Stimulated activated naive CD4-positive, alpha-beta T cell treated with Interleukin-2 at 50 U/mL for 16 hours (primary cell): ENCODE data around the gene FBXW4.

Experiments
- DNase-seq: peaks from one replicate; lab custom pipeline; 2025; lab: John Stamatoyannopoulos, UW

Gene FBXW4

GRCh38 chr10:101694674-101695403, at the start of gene FBXW4:
TSS of gene FBXW4 (minus strand) at chr10:101695170. CDS start at chr10:101695105, 65 bp downstream.
- DNase-seq = peak; percentile 65

DNA sequence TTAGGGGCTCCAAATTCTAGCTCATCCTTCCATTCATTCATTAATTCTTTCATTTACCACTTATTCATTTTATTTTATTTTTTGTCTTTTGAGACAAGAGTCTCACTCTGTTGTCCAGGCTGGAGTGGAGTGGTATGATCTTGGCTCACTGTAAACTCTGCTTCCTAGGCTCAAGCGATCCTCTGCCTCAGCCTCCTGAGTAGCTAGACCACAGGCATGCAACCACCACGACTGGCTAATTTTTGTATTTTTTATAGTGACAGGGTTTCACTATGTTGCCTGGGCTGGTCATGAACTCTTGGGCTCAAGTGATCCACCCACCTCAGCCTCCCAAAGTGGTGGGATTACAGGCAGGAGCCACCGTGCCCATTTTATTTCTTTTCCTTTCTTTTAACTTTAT, 49.3 kb upstream of the FBXW4 start:
- no peak for DNase-seq

- no peak for DNase-seq
Observed at GRCh38 chr10:101741938-101742337, 47.0 kb upstream of the FBXW4 start.

GRCh38 chr10:101736666-101737065, 41.7 kb upstream of the FBXW4 start:
- no peak for DNase-seq

- no peak for DNase-seq
Observed at GRCh38 chr10:101732096-101732495, 37.1 kb upstream of the FBXW4 start.

DNA sequence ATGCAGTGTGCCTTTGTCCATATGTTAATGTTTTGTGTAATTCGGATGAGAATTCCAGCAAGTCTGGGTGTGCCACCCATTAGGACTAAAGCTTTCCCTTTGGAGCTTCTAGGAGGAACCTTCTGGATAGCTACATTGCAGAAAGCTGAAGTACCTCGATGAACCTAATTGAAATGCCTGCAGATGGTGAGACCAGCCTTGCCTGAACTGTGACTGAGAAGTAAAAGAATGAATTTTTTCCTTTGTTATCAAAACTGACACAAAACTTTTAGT, 31.1 kb upstream of the FBXW4 start:
- no peak for DNase-seq

DNA sequence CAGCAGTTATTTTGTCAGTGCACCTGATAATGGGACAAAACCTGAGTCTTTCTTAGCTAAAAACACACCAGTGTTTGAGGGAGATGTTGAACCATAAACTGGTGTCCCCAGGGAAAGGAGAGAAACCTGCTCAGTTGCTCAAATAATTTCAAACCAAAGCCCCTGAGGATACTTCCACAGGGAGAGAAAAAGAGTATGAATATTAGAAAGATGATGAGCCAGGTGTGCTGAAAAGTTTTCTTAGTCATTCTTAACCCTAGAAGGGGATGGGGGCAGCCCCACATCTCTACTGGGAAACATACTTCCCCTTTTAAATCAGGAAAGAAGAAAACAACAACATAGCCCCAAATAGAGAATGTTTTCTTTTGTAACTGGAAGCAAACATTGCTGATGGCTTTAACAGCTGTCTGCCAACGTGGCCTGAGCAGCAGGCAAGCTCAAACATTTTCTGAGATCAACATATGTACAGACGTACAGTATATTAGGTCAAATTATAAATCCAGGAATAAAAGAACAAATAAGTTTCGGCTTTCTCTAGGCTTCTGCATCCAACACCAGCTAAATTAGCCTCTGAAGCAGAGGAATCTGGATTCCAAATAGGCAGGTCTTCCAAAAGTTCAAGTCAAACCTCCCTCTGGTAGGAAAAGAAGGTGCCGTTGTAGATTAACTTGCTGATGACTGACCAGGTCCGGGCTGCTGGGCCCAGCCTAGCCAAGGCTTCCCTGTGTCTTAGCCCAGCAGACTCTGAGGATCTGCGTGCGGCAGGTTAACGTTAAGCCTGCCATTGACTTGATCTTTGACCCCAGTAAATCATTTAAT, 30.5 kb upstream of the FBXW4 start:
- DNase-seq = no peak

DNA sequence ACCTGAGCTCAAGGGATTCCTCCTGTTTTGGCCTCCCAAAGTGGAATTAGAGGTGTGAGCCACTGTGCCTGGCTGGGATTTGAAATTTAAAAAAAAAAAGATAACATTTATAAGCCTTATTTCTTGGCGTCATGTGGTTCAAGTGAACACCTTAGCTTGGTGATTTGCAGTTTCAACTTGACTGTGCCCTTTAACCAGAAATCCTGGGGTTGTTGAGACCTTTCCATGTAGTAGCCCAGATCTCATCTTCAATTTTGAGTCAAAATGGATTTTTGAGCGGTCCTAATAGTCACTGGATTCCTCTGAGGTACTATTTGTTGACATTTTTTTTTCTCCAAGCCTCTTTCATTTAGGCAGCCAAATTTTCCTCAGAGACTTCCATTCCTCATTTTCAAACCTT, 29.5 kb upstream of the FBXW4 start:
- DNase-seq = no peak

DNA sequence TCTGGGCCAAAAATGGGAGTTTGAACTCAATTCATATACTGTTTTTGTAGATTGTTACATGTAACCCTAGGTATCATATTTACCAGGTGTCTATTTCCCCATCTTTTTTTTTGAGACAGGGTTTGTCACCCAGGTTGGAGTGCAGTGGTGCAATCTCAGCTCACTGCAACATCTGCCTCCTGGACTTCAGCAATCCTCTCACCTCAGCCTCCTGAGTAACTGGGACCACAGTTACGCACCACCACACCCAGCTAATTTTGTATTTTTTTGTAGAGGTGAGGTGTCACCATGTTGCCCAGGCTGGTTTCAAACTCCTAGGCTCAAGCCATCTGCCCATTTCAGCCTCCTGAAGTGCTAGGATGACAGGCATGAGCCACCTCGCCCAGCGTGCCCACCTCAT, 28.2 kb upstream of the FBXW4 start:
- no peak for DNase-seq

- no peak for DNase-seq
Observed at GRCh38 chr10:101721806-101722205, 26.8 kb upstream of the FBXW4 start.

- no peak for DNase-seq
Observed at GRCh38 chr10:101720606-101721230, 25.7 kb upstream of the FBXW4 start.

DNA sequence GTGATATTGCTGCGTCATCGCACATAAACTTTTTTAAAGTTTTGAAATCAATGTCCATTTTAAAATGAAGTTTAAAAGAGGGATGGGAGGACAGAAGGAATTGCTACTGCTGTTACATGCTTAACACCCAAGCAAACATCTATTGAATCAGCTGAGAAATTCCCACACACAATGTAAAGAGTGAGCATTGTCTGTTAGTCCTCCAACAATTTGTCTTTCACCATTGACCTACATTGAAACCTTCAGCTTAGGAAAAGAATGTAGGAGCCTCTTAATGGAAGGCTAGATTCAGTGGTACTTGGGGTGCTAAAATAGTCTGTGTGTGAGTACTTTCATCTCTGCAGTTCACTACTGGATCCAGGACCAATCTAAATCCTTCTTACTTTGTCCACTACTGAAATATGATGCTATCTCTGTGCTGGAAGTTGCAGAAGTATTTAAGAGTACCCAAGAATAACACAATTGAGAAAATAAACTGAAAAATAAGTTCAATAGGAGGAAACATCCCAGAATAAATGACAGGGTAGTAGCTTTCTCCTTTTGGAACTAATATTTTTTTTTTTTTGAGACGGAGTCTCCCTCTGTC, 23.8 kb upstream of the FBXW4 start:
- DNase-seq = no peak

DNA sequence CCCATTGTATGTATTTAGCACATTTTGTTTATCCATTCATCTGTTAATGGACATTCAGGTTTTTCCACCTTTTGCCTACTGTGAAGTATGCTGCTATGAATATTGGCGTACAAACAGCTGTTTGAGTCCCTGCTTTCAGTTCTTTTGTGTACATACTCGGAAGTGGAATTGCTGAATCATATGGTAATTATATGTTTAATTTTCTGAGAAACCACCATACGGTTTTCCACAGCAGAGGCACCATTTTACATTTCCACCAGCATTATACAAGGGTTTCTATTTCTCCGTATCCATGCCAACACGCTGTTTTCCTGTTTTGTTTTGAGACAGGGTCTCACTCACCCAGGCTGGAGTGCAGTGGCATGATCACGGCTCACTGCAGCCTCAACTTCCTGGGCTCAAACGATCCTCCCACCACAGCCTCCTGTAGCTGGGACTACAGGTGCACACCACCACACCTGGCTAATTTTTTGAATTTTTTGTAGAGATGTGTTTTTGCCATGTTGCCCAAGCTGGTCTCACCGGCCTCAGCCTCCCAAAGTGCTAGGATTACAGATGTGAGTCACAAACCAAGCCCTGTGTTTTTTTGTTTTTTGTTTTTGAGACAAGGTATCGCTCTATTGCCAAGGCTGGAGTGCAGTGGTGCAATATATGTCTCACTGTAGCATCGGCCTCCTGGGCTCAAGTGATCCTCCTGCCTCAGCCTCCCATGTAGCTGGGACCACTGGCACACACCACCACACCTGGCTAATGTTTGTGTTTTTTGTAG, 22.1 kb upstream of the FBXW4 start:
- no peak for DNase-seq

- no peak for DNase-seq
Observed at GRCh38 chr10:101712997-101713396, 18.0 kb upstream of the FBXW4 start.

DNA sequence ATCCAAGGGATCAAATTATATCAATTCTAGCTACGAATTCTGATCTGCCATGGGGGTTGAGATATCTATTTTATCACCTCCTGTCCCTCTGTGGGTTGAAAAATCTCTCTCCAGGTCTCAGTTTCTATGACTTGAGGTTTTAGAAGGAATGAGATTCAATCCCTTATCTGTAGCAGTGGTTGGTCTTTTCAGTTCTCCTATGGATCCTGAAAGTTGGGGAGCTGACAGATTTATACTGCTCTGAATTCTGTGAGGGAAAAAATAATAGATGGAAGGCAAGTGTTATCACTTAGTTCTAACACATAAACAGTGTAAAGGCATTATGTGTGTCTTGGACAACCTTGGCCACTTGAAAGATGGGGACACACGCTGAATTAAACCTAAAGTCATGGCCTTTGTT, 15.8 kb upstream of the FBXW4 start:
- no peak for DNase-seq

DNA sequence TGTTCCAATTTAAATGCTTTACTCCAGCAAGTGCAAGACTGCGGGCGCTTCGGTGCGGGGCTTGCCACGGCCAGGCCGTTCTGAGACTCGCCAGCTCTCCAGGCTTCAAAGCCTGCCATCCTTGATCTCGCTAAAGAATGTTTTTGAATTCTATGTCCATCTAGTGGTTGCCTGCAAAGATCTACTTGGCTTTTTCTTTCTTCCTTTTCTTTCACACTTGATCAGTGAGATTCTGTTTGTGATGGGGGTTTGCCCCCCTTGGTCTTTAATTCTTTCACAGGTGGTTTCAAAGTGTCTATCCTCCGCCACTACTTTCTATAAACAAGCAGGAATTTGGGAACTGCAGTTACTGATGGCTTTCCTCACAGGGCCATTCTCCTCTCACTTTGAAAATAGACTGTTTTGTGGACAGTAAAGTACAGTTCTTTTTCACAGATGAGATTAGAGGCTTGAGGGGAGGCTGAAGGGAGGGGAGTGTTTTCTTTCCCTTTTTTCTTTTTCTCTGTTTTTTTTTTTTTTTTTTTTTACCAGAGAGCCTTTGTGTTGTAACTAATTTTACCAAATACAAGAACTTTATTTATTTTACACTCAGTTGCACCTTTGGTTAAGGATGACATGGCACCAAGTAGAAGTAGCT, 15.2 kb upstream of the FBXW4 start:
- DNase-seq = no peak

DNA sequence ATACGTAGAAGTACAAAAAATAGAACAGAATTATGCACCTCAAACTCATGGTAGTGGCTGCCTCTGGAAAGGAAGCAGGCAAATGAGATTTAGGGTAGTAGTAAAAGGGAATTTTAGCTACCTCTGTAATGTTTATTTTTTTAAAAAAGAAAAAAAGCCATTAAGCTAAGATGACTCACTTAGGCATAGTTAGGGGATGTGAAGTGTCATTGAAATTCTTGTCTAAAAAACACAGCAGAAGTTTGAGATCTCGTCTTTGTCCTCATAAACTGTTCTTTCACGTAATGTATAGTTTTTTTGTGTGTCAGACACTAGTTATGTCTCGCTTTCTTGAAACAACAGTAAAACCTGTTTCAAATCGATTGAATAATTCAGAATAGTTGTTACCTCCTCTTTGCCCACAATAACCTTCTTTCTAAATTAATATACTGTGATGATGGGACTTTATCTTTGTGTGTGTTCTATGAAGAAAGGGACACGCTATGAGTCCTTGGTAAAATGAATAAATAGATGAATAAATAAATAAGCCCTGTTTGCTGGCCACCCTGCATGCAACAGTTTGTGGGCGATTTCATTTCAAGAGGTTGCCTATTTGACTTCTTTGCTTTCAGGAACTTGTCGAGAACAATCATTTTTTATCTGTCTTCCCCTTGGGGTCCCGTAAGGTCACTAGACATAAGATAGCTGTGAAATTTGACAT, 14.5 kb upstream of the FBXW4 start:
- no peak for DNase-seq

DNA sequence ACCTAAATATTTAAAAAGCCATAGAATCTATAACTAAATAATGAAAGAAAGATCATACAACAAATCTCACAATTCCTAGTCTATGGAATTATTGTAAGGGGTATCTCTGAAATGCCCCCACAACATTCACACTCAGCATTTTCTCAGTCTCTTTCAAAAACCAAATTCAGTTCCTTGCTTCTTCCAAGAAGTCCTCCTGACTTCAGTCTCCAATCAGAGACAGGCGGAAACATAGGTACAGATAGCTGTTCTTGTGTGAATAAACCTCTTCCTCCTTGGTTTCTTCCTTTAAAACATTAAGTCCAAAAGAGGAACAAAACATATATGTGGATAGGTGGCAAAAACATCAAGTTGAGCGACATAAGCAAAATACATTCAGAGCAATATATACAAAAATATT, 13.9 kb upstream of the FBXW4 start:
- no peak for DNase-seq

DNA sequence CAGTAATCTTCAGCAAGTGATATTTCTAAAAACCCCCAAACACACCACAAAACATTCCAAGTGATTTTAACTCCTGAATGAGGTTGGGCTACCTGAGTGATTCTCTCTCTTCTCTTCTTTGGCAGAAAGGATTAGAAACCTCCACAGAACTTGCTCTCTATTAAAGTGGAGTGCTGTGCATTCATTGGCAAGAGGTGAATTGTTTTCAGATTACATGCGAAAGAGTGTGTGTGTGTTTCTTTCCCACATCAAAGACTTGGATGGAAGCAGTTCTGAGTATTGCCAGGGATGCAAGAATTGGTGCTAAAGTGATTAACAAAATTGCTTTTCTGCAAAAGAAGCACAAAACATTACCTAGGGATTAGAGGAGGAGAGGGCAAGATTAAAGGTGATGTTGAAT, 13.1 kb upstream of the FBXW4 start:
- DNase-seq = no peak

GRCh38 chr10:101704331-101704730, 9.4 kb upstream of the FBXW4 start:
- DNase-seq = no peak

DNA sequence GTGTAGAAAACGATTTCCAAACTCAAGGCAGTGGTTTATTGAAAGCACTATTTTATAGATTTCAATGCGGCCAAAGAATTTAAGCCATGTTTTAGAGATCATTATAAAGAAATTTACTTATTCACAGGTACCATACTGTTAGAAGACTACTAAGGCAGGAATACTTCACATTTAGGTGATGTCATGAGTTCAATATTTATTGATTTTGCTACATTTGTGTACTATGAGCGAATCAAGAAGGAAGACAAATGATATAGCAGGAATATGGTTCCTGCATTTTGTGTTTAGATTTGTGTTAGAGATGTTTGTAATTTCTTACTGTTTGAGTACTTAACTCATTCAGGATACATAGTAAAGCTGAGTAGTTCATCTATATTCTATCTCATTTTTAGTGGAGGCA, 1.7 kb upstream of the FBXW4 start:
- no peak for DNase-seq
